Nephron progenitor cell (in vitro differentiated cells): Measurements from ENCODE around the gene ZSWIM5.

Experiments
- DNase-seq: peaks from one replicate; pipeline ENCODE4 v3.0.0; 2021
- H3K27ac Mint-ChIP-seq: 2 replicates; pipeline ENCODE4 v1.8.0; 2021; ENCODE audit warnings: mild to moderate bottlenecking, moderate library complexity, mixed read lengths
- H3K27me3 Mint-ChIP-seq: 2 replicates; pipeline ENCODE4 v1.8.0; 2021; ENCODE audit warnings: mild to moderate bottlenecking, low read depth, mixed read lengths; ENCODE audit not compliant: poor library complexity
- H3K36me3 Mint-ChIP-seq: 2 replicates; pipeline ENCODE4 v1.8.0; 2021; ENCODE audit warnings: low read depth, mixed read lengths
- H3K4me1 Mint-ChIP-seq: 2 replicates; pipeline ENCODE4 v1.8.0; 2021; ENCODE audit warnings: mixed read lengths
- H3K4me3 Mint-ChIP-seq: 2 replicates; pipeline ENCODE4 v1.8.0; 2021; ENCODE audit warnings: mild to moderate bottlenecking, moderate library complexity, mixed read lengths
- H3K9me3 Mint-ChIP-seq: 2 replicates; pipeline ENCODE4 v1.8.0; 2021; ENCODE audit warnings: mild to moderate bottlenecking, moderate library complexity, mixed read lengths
- TF ChIP-seq, protein P1 (sequence below): fragments of 200-600 bp; sonication (generic); IDR thresholded peaks from 2 replicates; pipeline ENCODE4 v1.5.0; 2021; ENCODE audit warnings: antibody characterized with exemption

The ZSWIM5 gene

DNA sequence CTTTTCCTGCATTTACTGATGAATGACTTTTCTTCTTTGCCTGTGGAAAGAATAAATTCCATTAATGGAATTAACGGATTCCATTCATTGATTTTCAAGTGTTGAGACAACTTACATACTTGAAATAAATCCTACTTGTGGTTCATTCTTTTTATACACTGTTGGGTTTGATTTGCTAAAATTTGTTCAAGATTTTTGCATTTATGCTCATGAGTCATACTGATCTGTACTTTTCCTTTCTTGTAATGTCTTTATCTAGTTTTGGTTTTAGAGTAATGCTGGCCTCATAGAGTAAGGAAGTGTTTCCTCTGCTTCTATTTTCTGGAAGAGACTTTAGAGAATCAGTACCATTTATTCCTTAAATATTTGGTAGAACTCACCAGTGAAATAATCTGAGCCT lies 180.0 kb downstream of the ZSWIM5 start:
- DNase-seq, result no peak
- peaks cover 6% of the 10 kb centered on the region for H3K36me3 Mint-ChIP-seq
- TF ChIP-seq, protein P1, sequence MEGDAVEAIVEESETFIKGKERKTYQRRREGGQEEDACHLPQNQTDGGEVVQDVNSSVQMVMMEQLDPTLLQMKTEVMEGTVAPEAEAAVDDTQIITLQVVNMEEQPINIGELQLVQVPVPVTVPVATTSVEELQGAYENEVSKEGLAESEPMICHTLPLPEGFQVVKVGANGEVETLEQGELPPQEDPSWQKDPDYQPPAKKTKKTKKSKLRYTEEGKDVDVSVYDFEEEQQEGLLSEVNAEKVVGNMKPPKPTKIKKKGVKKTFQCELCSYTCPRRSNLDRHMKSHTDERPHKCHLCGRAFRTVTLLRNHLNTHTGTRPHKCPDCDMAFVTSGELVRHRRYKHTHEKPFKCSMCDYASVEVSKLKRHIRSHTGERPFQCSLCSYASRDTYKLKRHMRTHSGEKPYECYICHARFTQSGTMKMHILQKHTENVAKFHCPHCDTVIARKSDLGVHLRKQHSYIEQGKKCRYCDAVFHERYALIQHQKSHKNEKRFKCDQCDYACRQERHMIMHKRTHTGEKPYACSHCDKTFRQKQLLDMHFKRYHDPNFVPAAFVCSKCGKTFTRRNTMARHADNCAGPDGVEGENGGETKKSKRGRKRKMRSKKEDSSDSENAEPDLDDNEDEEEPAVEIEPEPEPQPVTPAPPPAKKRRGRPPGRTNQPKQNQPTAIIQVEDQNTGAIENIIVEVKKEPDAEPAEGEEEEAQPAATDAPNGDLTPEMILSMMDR, result no peak
- no peaks in the 10 kb centered on the region for H3K4me1 Mint-ChIP-seq
- H3K9me3 Mint-ChIP-seq, result peaks cover 7% of the 10 kb centered on the region
- no peak overlapping the region for H3K4me3 Mint-ChIP-seq
- no peak overlapping the region for H3K27ac Mint-ChIP-seq
- H3K27me3 Mint-ChIP-seq, result no peaks in the 10 kb centered on the region

DNA sequence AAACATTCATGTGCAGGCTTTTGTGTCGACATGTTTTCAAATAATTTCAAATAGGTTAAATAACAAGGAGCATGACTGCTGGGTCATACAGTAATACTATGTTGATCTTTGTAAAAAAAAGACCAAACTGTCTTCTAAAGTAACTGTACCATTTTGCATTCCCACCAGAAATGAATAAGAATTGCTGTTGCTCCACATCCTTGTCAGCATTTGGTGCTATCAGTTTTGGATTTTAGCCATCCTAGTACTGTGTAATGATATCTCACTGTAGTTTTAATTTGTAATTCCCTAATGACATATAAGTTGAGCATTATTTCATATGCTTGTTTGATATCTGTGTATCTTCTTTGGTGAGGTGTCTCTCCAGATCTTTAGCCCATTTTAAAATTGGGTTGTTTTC lies 182.7 kb downstream of the ZSWIM5 start:
- no peak for DNase-seq
- Mint-ChIP-seq H3K9me3 (peaks cover 7% of the 10 kb centered on the region), H3K4me3 (no peak overlapping the region)

DNA sequence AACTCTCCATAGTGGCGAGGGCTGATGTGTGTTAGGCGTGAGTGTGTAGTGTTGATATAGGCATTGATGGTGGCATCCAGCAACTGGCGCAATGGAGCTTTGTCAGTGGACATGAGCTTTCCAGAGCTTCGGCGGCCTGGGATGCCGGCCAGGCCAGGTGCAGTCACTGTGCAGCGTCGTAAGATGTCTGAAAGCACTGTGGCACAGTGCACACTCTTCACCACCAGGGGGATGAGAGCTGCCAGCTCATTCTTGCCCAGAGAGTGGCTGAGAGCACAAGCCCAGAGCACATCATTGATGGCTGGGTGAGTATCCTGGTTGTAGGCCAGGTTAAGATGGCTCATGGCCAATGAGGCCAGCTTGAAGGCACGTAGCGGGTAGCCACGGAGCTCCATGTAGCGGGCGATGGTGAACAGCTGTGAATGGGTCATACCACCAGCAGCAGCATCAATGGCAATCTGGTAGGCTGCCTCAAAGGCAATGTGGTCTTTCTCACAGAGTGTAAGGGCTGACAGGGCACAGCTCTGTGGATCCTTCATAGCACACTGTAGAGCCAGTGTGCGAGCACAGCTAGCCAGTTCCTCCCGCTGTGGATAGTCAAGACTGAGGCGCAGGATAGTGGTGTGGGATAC lies 187.7 kb downstream of the ZSWIM5 start:
- Mint-ChIP-seq H3K4me3 (no peak overlapping the region), H3K9me3 (peaks cover under 1% of the 10 kb centered on the region), H3K27ac (no peak overlapping the region), H3K4me1 (peaks cover 23% of the 10 kb centered on the region), H3K36me3 (no peaks in the 10 kb centered on the region), H3K27me3 (no peaks in the 10 kb centered on the region)
- DNase-seq, result peak; percentile 63
- TF ChIP-seq, protein P1, result peak; percentile 72

More for the DNA sequence above, 182.7 kb downstream of the ZSWIM5 start:
- TF ChIP-seq, protein P1, result no peak
- no peak overlapping the region for H3K27ac Mint-ChIP-seq
- H3K27me3 Mint-ChIP-seq, result no peaks in the 10 kb centered on the region
- H3K4me1 Mint-ChIP-seq, result no peaks in the 10 kb centered on the region
- H3K36me3 Mint-ChIP-seq, result no peaks in the 10 kb centered on the region

DNA sequence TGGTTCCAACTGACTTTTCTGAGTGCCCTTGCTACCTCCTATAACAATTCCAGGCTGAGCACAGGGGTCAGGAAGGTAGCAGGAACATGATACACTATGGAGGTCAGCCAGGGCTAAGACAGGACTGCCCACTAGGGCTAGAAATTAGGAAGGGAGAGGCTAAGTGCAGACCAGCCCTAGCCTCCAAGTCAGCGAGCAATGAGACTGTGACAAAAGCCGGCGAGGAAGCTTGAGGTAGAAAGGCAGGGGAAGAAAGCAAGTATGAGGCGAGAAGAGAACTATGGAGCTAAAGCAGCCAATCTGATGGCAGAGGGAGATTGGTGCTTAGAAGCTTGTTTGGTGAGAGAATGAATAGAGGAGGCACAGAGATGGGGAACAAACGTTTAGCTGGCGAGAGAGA lies 189.6 kb downstream of the ZSWIM5 start:
- Mint-ChIP-seq H3K9me3 (no peaks in the 10 kb centered on the region), H3K4me3 (no peak overlapping the region), H3K27ac (peak overlapping the region; percentile 44), H3K4me1 (peaks cover 42% of the 10 kb centered on the region), H3K36me3 (no peaks in the 10 kb centered on the region), H3K27me3 (no peaks in the 10 kb centered on the region)
- TF ChIP-seq, protein P1, result no peak
- no peak for DNase-seq

DNA sequence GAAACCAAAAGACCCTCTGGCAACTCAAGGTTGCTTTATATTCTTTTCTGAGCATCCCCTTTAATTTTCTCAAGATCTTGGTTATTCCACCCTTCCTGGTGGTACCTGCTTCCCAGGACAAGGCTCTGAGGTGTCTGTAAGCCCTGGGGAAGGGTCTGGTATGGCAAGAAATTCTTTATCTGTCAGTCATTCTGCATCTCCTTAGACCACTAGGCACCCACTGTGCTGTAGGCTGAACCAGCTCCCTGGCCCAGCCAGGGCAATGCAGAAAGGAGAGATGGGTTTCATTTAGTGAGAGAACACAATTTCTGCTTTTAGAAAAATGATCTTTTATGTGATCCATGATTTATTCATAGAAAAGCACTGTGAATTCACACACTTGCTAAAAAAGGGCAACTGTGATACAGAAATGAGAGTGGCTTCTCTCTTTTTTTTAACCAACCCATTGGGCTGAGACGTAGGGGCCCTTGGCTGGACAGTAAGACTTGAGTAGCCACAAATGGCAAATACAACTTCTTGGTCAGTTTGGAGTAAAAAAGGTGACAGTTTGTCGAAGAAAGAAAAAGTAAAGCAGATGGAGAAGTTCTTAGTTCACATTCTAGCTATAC lies 190.2 kb downstream of the ZSWIM5 start:
- DNase-seq, result no peak
- no peaks in the 10 kb centered on the region for H3K36me3 Mint-ChIP-seq
- no peaks in the 10 kb centered on the region for H3K9me3 Mint-ChIP-seq
- H3K4me3 Mint-ChIP-seq, result no peak overlapping the region
- no peaks in the 10 kb centered on the region for H3K27me3 Mint-ChIP-seq
- TF ChIP-seq, protein P1, result no peak
- H3K4me1 Mint-ChIP-seq, result peaks cover 48% of the 10 kb centered on the region
- H3K27ac Mint-ChIP-seq, result peak overlapping the region; percentile 34

DNA sequence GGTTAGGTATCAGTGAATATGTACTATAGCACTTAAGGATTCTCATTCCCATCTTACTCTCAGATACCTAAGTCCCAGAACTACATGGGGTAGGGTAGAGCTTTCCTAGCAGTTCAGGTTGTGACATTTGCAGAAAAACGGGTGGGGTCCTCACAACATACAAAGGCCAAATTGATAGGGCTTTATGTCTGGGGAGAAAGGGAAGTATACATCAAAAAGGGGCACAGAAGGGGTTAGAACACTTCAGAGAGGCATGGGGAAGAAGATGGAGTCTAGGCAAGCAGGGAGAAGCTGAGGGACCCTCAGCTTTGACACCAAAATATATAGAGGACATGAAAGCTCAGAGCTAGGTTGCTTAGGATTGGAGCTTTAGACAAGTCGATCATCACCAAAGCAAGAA lies 190.7 kb downstream of the ZSWIM5 start:
- H3K27ac Mint-ChIP-seq, result no peak overlapping the region
- H3K27me3 Mint-ChIP-seq, result no peaks in the 10 kb centered on the region
- TF ChIP-seq, protein P1, result no peak
- peaks cover 49% of the 10 kb centered on the region for H3K4me1 Mint-ChIP-seq
- no peaks in the 10 kb centered on the region for H3K36me3 Mint-ChIP-seq
- H3K9me3 Mint-ChIP-seq, result no peaks in the 10 kb centered on the region
- no peak overlapping the region for H3K4me3 Mint-ChIP-seq
- no peak for DNase-seq
